IMR-90 (cell line): ENCODE data around the gene ORAI3. TPM values are rescaled to one million over a fixed set of nuclear protein-coding genes. Genes with fewer than 3 reads are reported as not detected.

Experiments used
- ATAC-seq: fragments of 200-7000 bp; cut with Tn5 transposase; 2 replicates; pipeline ENCODE4 v1.9.1; 2020; ENCODE audit warnings: low read depth, mild to moderate bottlenecking, moderate library complexity
- BruUV-seq: library from RNA; stranded (reverse); fragments of 400-500 nt; replicated peaks from 2 replicates; lab custom pipeline; 2021; lab: Mats Ljungman, UMichigan
- CTCF ChIA-PET: fragments of 300-600 bp; formaldehyde crosslinking; extraction: SDS; loops from one replicate; lab custom pipeline; 2021; ENCODE audit warnings: antibody characterized with exemption; lab: Yijun Ruan, JAX
- POLR2A ChIA-PET: fragments of 300-600 bp; sonication (Branson Sonifier 250); formaldehyde crosslinking; loops from one replicate; lab custom pipeline; 2022; ENCODE audit warnings: antibody characterized with exemption; ENCODE audit not compliant: unreplicated experiment; lab: Charles Lee
- DNase-seq: peaks from one replicate; pipeline ENCODE4 v3.0.0; 2013
- H2AFZ ChIP-seq: replicated peaks from 2 replicates; pipeline ENCODE3; 2013; ENCODE audit warnings: low read length, mild to moderate bottlenecking; ENCODE audit not compliant: poor library complexity
- H2AK5ac ChIP-seq: 2 replicates; pipeline ENCODE4 v1.6.1; 2013; ENCODE audit warnings: low read depth, low read length, inconsistent platforms
- H2AK9ac ChIP-seq: replicated peaks from 2 replicates; pipeline ENCODE3; 2013; ENCODE audit warnings: mild to moderate bottlenecking, low read depth, low read length, moderate library complexity; ENCODE audit not compliant: poor library complexity
- H2BK120ac ChIP-seq: 2 replicates; pipeline ENCODE4 v1.6.1; 2013; ENCODE audit warnings: low read depth, low read length, inconsistent platforms
- H2BK15ac ChIP-seq: 3 replicates; pipeline ENCODE4 v1.6.1; 2013; ENCODE audit warnings: low read depth, low read length, inconsistent platforms
- H2BK20ac ChIP-seq: 2 replicates; pipeline ENCODE4 v1.6.1; 2013; ENCODE audit warnings: low read depth, mild to moderate bottlenecking, inconsistent platforms, low read length, moderate library complexity
- H2BK5ac ChIP-seq: 2 replicates; pipeline ENCODE4 v1.6.1; 2013; ENCODE audit warnings: mild to moderate bottlenecking, low read depth, low read length, inconsistent platforms; ENCODE audit not compliant: poor library complexity, severe bottlenecking
- H3K14ac ChIP-seq: replicated peaks from 2 replicates; pipeline ENCODE4 v1.6.1; 2013; ENCODE audit warnings: low read depth, low read length, inconsistent platforms
- H3K18ac ChIP-seq: 2 replicates; pipeline ENCODE4 v1.6.1; 2013; ENCODE audit warnings: low read depth, low read length, control low read depth
- H3K23ac ChIP-seq: 2 replicates; pipeline ENCODE4 v1.6.1; 2013; ENCODE audit warnings: low read depth, low read length, inconsistent platforms
- H3K27ac ChIP-seq: 2 replicates; pipeline ENCODE4 v1.5.1; 2013; ENCODE audit warnings: mild to moderate bottlenecking, control low read depth, low read length; ENCODE audit not compliant: insufficient read depth
- H3K27me3 ChIP-seq: 2 replicates; pipeline ENCODE4 v1.6.1; 2013; ENCODE audit warnings: low read length; ENCODE audit not compliant: control insufficient read depth, insufficient read depth
- H3K36me3 ChIP-seq: 2 replicates; pipeline ENCODE4 v1.6.1; 2013; ENCODE audit warnings: low read length, mixed read lengths; ENCODE audit not compliant: control insufficient read depth, insufficient read depth
- H3K4ac ChIP-seq: 2 replicates; pipeline ENCODE4 v1.6.1; 2013; ENCODE audit warnings: low read depth, low read length, inconsistent platforms
- H3K4me1 ChIP-seq: 2 replicates; pipeline ENCODE4 v1.6.1; 2013; ENCODE audit warnings: low read length, mixed read lengths; ENCODE audit not compliant: control insufficient read depth, insufficient read depth
- H3K4me2 ChIP-seq: 2 replicates; pipeline ENCODE4 v1.6.1; 2013; ENCODE audit warnings: low read depth, mild to moderate bottlenecking, control low read depth, low read length, moderate library complexity
- H3K4me3 ChIP-seq: 2 replicates; pipeline ENCODE4 v1.5.1; 2013; ENCODE audit warnings: low read depth, mild to moderate bottlenecking, control low read depth, low read length, moderate library complexity; ENCODE audit not compliant: insufficient read depth
- H3K56ac ChIP-seq: 2 replicates; pipeline ENCODE4 v1.6.1; 2013; ENCODE audit warnings: low read length, inconsistent platforms; ENCODE audit not compliant: insufficient read depth; ENCODE audit errors: extremely low read depth
- H3K79me1 ChIP-seq, 2 experiments: 2 replicates each; pipeline ENCODE4 v1.6.1; 2013; ENCODE audit warnings: low read length in 2 of 2, inconsistent platforms in 1 of 2, low read depth in 1 of 2
- H3K9ac ChIP-seq: 2 replicates; pipeline ENCODE4 v1.6.1; 2013; ENCODE audit warnings: low read depth, low read length, control low read depth
- H3K9me1 ChIP-seq: 2 replicates; pipeline ENCODE4 v1.6.1; 2013; ENCODE audit warnings: low read length, inconsistent platforms; ENCODE audit not compliant: insufficient read depth
- H3K9me3 ChIP-seq: 2 replicates; pipeline ENCODE4 v1.6.1; 2013; ENCODE audit warnings: low read length; ENCODE audit not compliant: control insufficient read depth, insufficient read depth
- H4K20me1 ChIP-seq: 2 replicates; pipeline ENCODE4 v1.6.1; 2013; ENCODE audit warnings: low read length, inconsistent platforms; ENCODE audit not compliant: insufficient read depth
- H4K5ac ChIP-seq: 2 replicates; pipeline ENCODE4 v1.6.1; 2013; ENCODE audit warnings: mild to moderate bottlenecking, low read depth, low read length, control low read depth
- H4K8ac ChIP-seq, 2 experiments: 2 replicates each; pipeline ENCODE4 v1.6.1; 2013; ENCODE audit warnings: low read depth in 2 of 2, low read length in 2 of 2, control low read depth in 1 of 2, inconsistent platforms in 1 of 2
- H4K91ac ChIP-seq: 2 replicates; pipeline ENCODE4 v1.6.1; 2013; ENCODE audit warnings: low read depth, low read length, inconsistent platforms; ENCODE audit not compliant: insufficient read depth
- CEBPB ChIP-seq: IDR thresholded peaks from 2 replicates; pipeline ENCODE4 v1.6.1; 2012; ENCODE audit warnings: low read depth, low read length, improper control_type of control experiment
- CHD1 ChIP-seq: IDR thresholded peaks from 2 replicates; pipeline ENCODE4 v1.6.1; 2012; ENCODE audit warnings: low read depth, low read length, improper control_type of control experiment
- CTCF ChIP-seq: conservative IDR thresholded peaks from 2 replicates; pipeline ENCODE4 v1.5.1; 2012; ENCODE audit warnings: mild to moderate bottlenecking, low read depth, low read length, improper control_type of control experiment
- ELK1 ChIP-seq: fragments of 150-350 bp; IDR thresholded peaks from 2 replicates; pipeline ENCODE4 v1.6.1; 2016; ENCODE audit warnings: low read depth, mild to moderate bottlenecking, low read length, moderate library complexity, borderline replicate concordance
- MAFK ChIP-seq: IDR thresholded peaks from 2 replicates; pipeline ENCODE4 v1.6.1; 2012; ENCODE audit warnings: low read depth, low read length, improper control_type of control experiment
- MAZ ChIP-seq: IDR thresholded peaks from 2 replicates; pipeline ENCODE4 v1.6.1; 2012; ENCODE audit warnings: low read depth, mild to moderate bottlenecking, low read length, improper control_type of control experiment, moderate library complexity, borderline replicate concordance
- RAD21 ChIP-seq: IDR thresholded peaks from 2 replicates; pipeline ENCODE4 v1.6.1; 2012; ENCODE audit warnings: low read length, improper control_type of control experiment
- RFX5 ChIP-seq: IDR thresholded peaks from 2 replicates; pipeline ENCODE4 v1.8.0; 2012; ENCODE audit warnings: low read depth, mild to moderate bottlenecking, low read length, moderate library complexity
- SMC3 ChIP-seq: fragments of 150-350 bp; IDR thresholded peaks from 2 replicates; pipeline ENCODE4 v1.6.1; 2016; ENCODE audit warnings: low read depth, mild to moderate bottlenecking, antibody characterized with exemption, low read length, moderate library complexity
- WGBS, 2 experiments: methylation state at CpG; one replicate each; pipeline versions ENCODE4 v1.1.5 to v1.1.7; 2013; ENCODE audit warnings: missing lambda C conversion rate in 2 of 2; ENCODE audit not compliant: insufficient read length in 1 of 2; ENCODE audit errors: extremely low coverage in 2 of 2; 5-methylcytosine and 5-hydroxymethylcytosine counted together
- dilution Hi-C: fragments of 300-500 bp; cut with HindIII; formaldehyde crosslinking; loops from one replicate; pipeline ENCODE4 v1.14.3; 2018; ENCODE audit warnings: low sequenced_read_pairs; ENCODE audit not compliant: unreplicated experiment
- in situ Hi-C: fragments of 300-500 bp; cut with MboI; formaldehyde crosslinking; loops from 3 replicates; pipeline ENCODE4 v1.14.3; 2019; ENCODE audit warnings: low sequenced_read_pairs, inconsistent platforms, mixed read lengths
- intact Hi-C: fragments of 100-400 bp; cut with micrococcal nuclease; formaldehyde crosslinking; loops from 2 replicates; pipeline ENCODE4 v1.10.0; 2022
- polyA plus RNA-seq, 3 experiments: library from polyadenylated mRNA; depleted of rRNA; stranded (reverse); fragments of >200 nt; gene quantifications; 2 replicates each; pipeline ENCODE4 v1.2.3, GENCODE V29; 2012; ENCODE audit warnings: low replicate concordance in 1 of 3
- total RNA-seq: library from RNA; depleted of rRNA; stranded (reverse); fragments of >200 nt; gene quantifications from 2 replicates; pipeline ENCODE4 v1.2.3, GENCODE V29; 2012

Gene ORAI3
- total and polyA plus RNA-seq, 2 of the 4 experiments (the other 2 are of a cell fraction), result 6.8 to 16.9 TPM

- no peak overlapping the region for H4K8ac ChIP-seq
- H4K5ac ChIP-seq, result no peak overlapping the region
- no peak overlapping the region for H3K4me2 ChIP-seq
- no peaks in the 10 kb centered on the region for H3K9me3 ChIP-seq
- no TSS peak for BruUV-seq
- POLR2A ChIA-PET, result interaction anchor here (0.6 kb wide), 1 partner anchor 507 kb away, joined by 3 read pairs; no protein-coding TSS in a partner anchor
- no peak overlapping the region for H3K27ac ChIP-seq
- no peak overlapping the region for H2BK15ac ChIP-seq
- 0 out of 2 replicates have a peak overlapping the region, but pooled peaks have one; percentile 15 for H3K4ac ChIP-seq
- H2AK9ac ChIP-seq, result no peak overlapping the region
- peaks cover 9% of the 10 kb centered on the region for H3K4me1 ChIP-seq
- no peak overlapping the region for H2BK20ac ChIP-seq
- H3K14ac ChIP-seq, result no peak overlapping the region
- peaks cover 13% of the 10 kb centered on the region for H4K20me1 ChIP-seq
- H2AK5ac ChIP-seq, result no peak overlapping the region
- no peak overlapping the region for H2BK5ac ChIP-seq
- H4K91ac ChIP-seq, result no peak overlapping the region
- no peak overlapping the region for H3K56ac ChIP-seq
- H3K36me3 ChIP-seq, result peaks cover 4% of the 10 kb centered on the region; the same call in 1 of the 2 replicates
- DNase-seq (peak; percentile 71), ATAC-seq (peak; percentile 7; the same call in 1 of the 2 replicates)
- dilution Hi-C loops (no loop called here), intact Hi-C loops (loop anchor here (1.0 to 10.0 kb wide), 4 partner anchors 121 to 911 kb away; partner anchors contain the start of genes ZNF646 and ZNF668), in situ Hi-C loops (no loop called here)
- peaks cover 11% of the 10 kb centered on the region; the same call in 1 of the 2 replicates for H3K9me1 ChIP-seq
- TF ChIP-seq ELK1 (no peak), MAZ (0 out of 2 replicates have a peak, but pooled peaks have one; percentile 29), RFX5 (no peak), CHD1 (no peak), MAFK (no peak), RAD21 (peak; percentile 74), CEBPB (no peak), CTCF (peak; percentile 69), SMC3 (peak; percentile 50; the same call in 1 of the 2 replicates)
- no peak overlapping the region for H3K9ac ChIP-seq
- no peak overlapping the region for H2BK120ac ChIP-seq
- H3K79me1 ChIP-seq, result peaks cover 18 to 47% of the 10 kb centered on the region in 2 experiments; a peak in 3 of 4 replicates
- CTCF ChIA-PET, result interaction anchor here (0.6 to 1.3 kb wide), 5 partner anchors 15 to 489 kb away, joined by 3 to 4 read pairs (median 3); partner anchors contain the start of gene ZNF843
- H3K23ac ChIP-seq, result no peak overlapping the region
- no peak overlapping the region for H3K4me3 ChIP-seq
- H3K18ac ChIP-seq, result no peak overlapping the region
- peak overlapping the region; percentile 47 for H2AFZ ChIP-seq
- WGBS, 2 experiments, result 0% methylated on average over 2 of the region's 15 CpGs; no CpG with 5 or more reads in 1 of the 2 experiments
- H3K27me3 ChIP-seq, result no peaks in the 10 kb centered on the region
These were observed 4.8 kb downstream of the ORAI3 start for GRCh38 chr16:30953511-30954124.
